ENCODE data around the gene RPH3AL. TPM values are rescaled to one million over a fixed set of nuclear protein-coding genes. Genes with fewer than 3 reads are reported as not detected.

RPH3AL gene
- total RNA-seq, 1 experiment from 2014 or later: 3.0 TPM

DNA sequence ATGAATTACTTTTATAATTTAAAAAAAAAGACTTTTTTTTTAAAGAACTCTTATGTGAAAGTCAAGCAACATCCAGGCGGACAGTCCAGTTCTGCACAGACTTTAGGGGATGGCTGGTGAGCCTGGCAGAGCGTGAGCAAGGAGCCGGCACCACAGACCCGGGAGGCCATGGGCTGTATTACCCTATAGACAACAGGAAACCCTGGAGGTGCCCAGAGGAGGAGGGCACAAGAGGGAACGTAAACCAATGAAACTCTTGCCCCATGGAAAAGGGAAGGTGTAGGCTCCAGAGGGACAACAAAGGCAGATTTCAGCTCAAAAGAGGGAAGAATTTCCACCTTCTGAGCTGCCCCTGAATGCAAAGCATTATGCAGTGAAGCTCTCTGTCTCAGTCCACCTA is 25.5 kb upstream of the RPH3AL start:
- Histone ChIP-seq H3K4me1 (ENCODE audit: insufficient read depth, low read length) (no peaks in the 10 kb centered on the region; the same call in 1 of the 2 replicates), H3K4me2 (ENCODE audit: insufficient read depth, insufficient read length, low read length) (no peak overlapping the region), H4K5ac (ENCODE audit: insufficient read length, low read depth, low read length) (no peak overlapping the region), H3K23me2 (ENCODE audit: insufficient read length, low read depth, low read length, poor library complexity, severe bottlenecking) (no peaks in the 10 kb centered on the region), H3K56ac (ENCODE audit: insufficient read length, low read depth, low read length) (no peak overlapping the region), H4K91ac (ENCODE audit: insufficient read length, low read depth, low read length) (no peak overlapping the region), H2BK20ac (ENCODE audit: low read depth, low read length, poor library complexity, severe bottlenecking) (no peak overlapping the region), H3K23ac (ENCODE audit: insufficient read length, low read depth, low read length) (no peak overlapping the region), H2BK120ac (ENCODE audit: low read depth, low read length, poor library complexity, severe bottlenecking) (no peak overlapping the region), H3K27me3 (ENCODE audit: insufficient read depth, low read length) (no peaks in the 10 kb centered on the region; the same call in 1 of the 2 replicates), H2BK12ac (ENCODE audit: insufficient read length, low read depth, low read length) (no peak overlapping the region), H4K8ac (replicated peaks; ENCODE audit: insufficient read length, low read depth, low read length) (no peak overlapping the region), H3K9me3 (ENCODE audit: control insufficient read depth, low read depth, low read length) (no peaks in the 10 kb centered on the region), H3K9ac (ENCODE audit: extremely low read depth, insufficient read length, low read length) (no peak overlapping the region), H3K14ac (ENCODE audit: insufficient read depth, low read length) (no peak overlapping the region), H2AK5ac (ENCODE audit: insufficient read length, low read length) (no peak overlapping the region), H4K20me1 (ENCODE audit: control insufficient read depth, insufficient read depth, insufficient read length) (no peaks in the 10 kb centered on the region), H3K27ac (ENCODE audit: insufficient read length, low read depth, low read length) (no peak overlapping the region), H3K79me1 (ENCODE audit: insufficient read depth, low read depth, low read length, poor library complexity, severe bottlenecking) (no peaks in the 10 kb centered on the region), H2BK5ac (ENCODE audit: insufficient read length, low read length) (no peak overlapping the region), H2BK15ac (ENCODE audit: low read depth, low read length) (no peak overlapping the region), H3K18ac (ENCODE audit: insufficient read length, low read depth, low read length) (no peak overlapping the region), H3K79me2 (ENCODE audit: insufficient read depth, low read length) (no peaks in the 10 kb centered on the region), H3K4ac (ENCODE audit: low read depth, low read length) (no peak overlapping the region), H2AFZ (ENCODE audit: low read length) (no peak overlapping the region), H3T11ph (ENCODE audit: low read length) (no peak overlapping the region)
- peaks cover 4% of the 10 kb centered on the region in 2 experiments; a peak in 4 of 5 replicates for H3K9me3 Mint-ChIP-seq
- H3K27ac Mint-ChIP-seq: no peak overlapping the region
- H3K4me1 Mint-ChIP-seq: peaks cover 17 to 34% of the 10 kb centered on the region in 2 experiments
- no peak for TF ChIP-seq CTCF (conservative IDR thresholded peaks at IDR 0.05)
- no CpG with 5 or more reads among the region's 5 CpGs for WGBS (ENCODE audit: extremely low coverage, insufficient read length, low lambda C conversion rate)
- peaks cover 3 to 4% (median 3%) of the 10 kb centered on the region in 3 experiments; a peak in 6 of 7 replicates for H3K36me3 Mint-ChIP-seq (ENCODE audit: insufficient read depth in 1 of 3, low read depth in 3 of 3)
- no peak for DNase-seq
- H3K27me3 Mint-ChIP-seq (ENCODE audit: low read depth): peaks cover 35% of the 10 kb centered on the region
- no peak overlapping the region for H3K4me3 Mint-ChIP-seq

Measured in H9 (cell line).